ENCODE data around the gene PMEL. TPM values are rescaled to one million over a fixed set of nuclear protein-coding genes. Genes with fewer than 3 reads are reported as not detected.

PMEL gene
- total RNA-seq, 1 donor from 2014 or later = 1.0 TPM

GRCh38 chr12:55915482-55915859 lies 50.4 kb downstream of the PMEL start:
- TF ChIP-seq CTCF (IDR thresholded peaks at IDR 0.05) = no peak
- H3K4me1 Mint-ChIP-seq (ENCODE audit: unreplicated experiment) = peaks cover 7% of the 10 kb centered on the region
- no peak overlapping the region for H3K4me3 Mint-ChIP-seq (ENCODE audit: unreplicated experiment)
- H3K36me3 Mint-ChIP-seq (ENCODE audit: unreplicated experiment) = peaks cover 14% of the 10 kb centered on the region
- no peak overlapping the region for H3K27ac Mint-ChIP-seq (ENCODE audit: unreplicated experiment)
- H3K27me3 Mint-ChIP-seq (ENCODE audit: unreplicated experiment) = no peaks in the 10 kb centered on the region
- no peak for DNase-seq (ENCODE audit: extremely low spot score, unreplicated experiment)
- H3K9me3 Mint-ChIP-seq (ENCODE audit: unreplicated experiment) = no peaks in the 10 kb centered on the region

GRCh38 chr12:55912908-55913307 lies 52.9 kb downstream of the PMEL start:
- DNase-seq (ENCODE audit: extremely low spot score, unreplicated experiment) = no peak
- H3K4me1 Mint-ChIP-seq (ENCODE audit: unreplicated experiment) = peaks cover 18% of the 10 kb centered on the region
- TF ChIP-seq CTCF (IDR thresholded peaks at IDR 0.05) = no peak
- H3K27me3 Mint-ChIP-seq (ENCODE audit: unreplicated experiment) = no peaks in the 10 kb centered on the region
- peaks cover 14% of the 10 kb centered on the region for H3K36me3 Mint-ChIP-seq (ENCODE audit: unreplicated experiment)
- H3K27ac Mint-ChIP-seq (ENCODE audit: unreplicated experiment) = no peak overlapping the region
- H3K4me3 Mint-ChIP-seq (ENCODE audit: unreplicated experiment) = no peak overlapping the region
- H3K9me3 Mint-ChIP-seq (ENCODE audit: unreplicated experiment) = no peaks in the 10 kb centered on the region

- no peaks in the 10 kb centered on the region for H3K9me3 Mint-ChIP-seq (ENCODE audit: unreplicated experiment)
- H3K4me1 Mint-ChIP-seq (ENCODE audit: unreplicated experiment) = peaks cover 18% of the 10 kb centered on the region
- no peaks in the 10 kb centered on the region for H3K27me3 Mint-ChIP-seq (ENCODE audit: unreplicated experiment)
- peak overlapping the region; percentile 71 for H3K27ac Mint-ChIP-seq (ENCODE audit: unreplicated experiment)
- peaks cover 10% of the 10 kb centered on the region for H3K36me3 Mint-ChIP-seq (ENCODE audit: unreplicated experiment)
- TF ChIP-seq CTCF (IDR thresholded peaks at IDR 0.05) = no peak
- H3K4me3 Mint-ChIP-seq (ENCODE audit: unreplicated experiment) = no peak overlapping the region
- no peak for DNase-seq (ENCODE audit: extremely low spot score, unreplicated experiment)
These were observed 56.3 kb downstream of the PMEL start for GRCh38 chr12:55909513-55909884.

GRCh38 chr12:55908726-55909512 lies 56.9 kb downstream of the PMEL start:
- H3K4me3 Mint-ChIP-seq (ENCODE audit: unreplicated experiment) = no peak overlapping the region

More at GRCh38 chr12:55908726-55909512, 56.9 kb downstream of the PMEL start:
- Mint-ChIP-seq H3K27me3 (ENCODE audit: unreplicated experiment) (no peaks in the 10 kb centered on the region), H3K27ac (ENCODE audit: unreplicated experiment) (peak overlapping the region; percentile 71), H3K4me1 (ENCODE audit: unreplicated experiment) (peaks cover 16% of the 10 kb centered on the region), H3K36me3 (ENCODE audit: unreplicated experiment) (peaks cover 6% of the 10 kb centered on the region), H3K9me3 (ENCODE audit: unreplicated experiment) (no peaks in the 10 kb centered on the region)
- no peak for TF ChIP-seq CTCF (IDR thresholded peaks at IDR 0.05)
- DNase-seq (ENCODE audit: extremely low spot score, unreplicated experiment) = no peak
